Measurements from ENCODE around the gene ULK2.

The ULK2 gene

GRCh38 chr17:19747159-19747719, 120.5 kb downstream of the ULK2 start:
- no peak for DNase-seq (ENCODE audit: low read depth)

GRCh38 chr17:19746517-19746916, 121.2 kb downstream of the ULK2 start:
- DNase-seq (ENCODE audit: low read depth), result no peak

GRCh38 chr17:19744922-19745757, 122.6 kb downstream of the ULK2 start:
- DNase-seq (ENCODE audit: low read depth), result peak; percentile 53

- DNase-seq (ENCODE audit: low read depth), result no peak
These were observed 123.2 kb downstream of the ULK2 start for GRCh38 chr17:19744492-19744891.

GRCh38 chr17:19743101-19744100, 124.3 kb downstream of the ULK2 start:
- no peak for DNase-seq (ENCODE audit: low read depth)

- no peak for DNase-seq (ENCODE audit: low read depth)
These were observed 125.2 kb downstream of the ULK2 start for GRCh38 chr17:19742495-19742894.

- DNase-seq (ENCODE audit: low read depth), result no peak
These were observed 125.8 kb downstream of the ULK2 start for GRCh38 chr17:19741832-19742457.

- no peak for DNase-seq (ENCODE audit: low read depth)
These were observed 126.8 kb downstream of the ULK2 start for GRCh38 chr17:19740933-19741332.

GRCh38 chr17:19739241-19740201, 128.2 kb downstream of the ULK2 start:
- DNase-seq (ENCODE audit: low read depth), result no peak

GRCh38 chr17:19738757-19739156, 129.0 kb downstream of the ULK2 start:
- DNase-seq (ENCODE audit: low read depth), result no peak

GRCh38 chr17:19738073-19738449, 129.7 kb downstream of the ULK2 start:
- DNase-seq (ENCODE audit: low read depth), result no peak

GRCh38 chr17:19737305-19738072, 130.2 kb downstream of the ULK2 start:
- DNase-seq (ENCODE audit: low read depth), result no peak

- DNase-seq (ENCODE audit: low read depth), result no peak
These were observed 131.7 kb downstream of the ULK2 start for GRCh38 chr17:19736071-19736470.

GRCh38 chr17:19733953-19734526, 133.7 kb downstream of the ULK2 start:
- DNase-seq (ENCODE audit: low read depth), result no peak

- DNase-seq (ENCODE audit: low read depth), result no peak
These were observed 136.1 kb downstream of the ULK2 start for GRCh38 chr17:19731626-19732025.

GRCh38 chr17:19730843-19731242, 136.9 kb downstream of the ULK2 start:
- no peak for DNase-seq (ENCODE audit: low read depth)

GRCh38 chr17:19729900-19730299, 137.8 kb downstream of the ULK2 start:
- no peak for DNase-seq (ENCODE audit: low read depth)

- DNase-seq (ENCODE audit: low read depth), result no peak
These were observed 139.6 kb downstream of the ULK2 start for GRCh38 chr17:19728084-19728495.

- no peak for DNase-seq (ENCODE audit: low read depth)
These were observed 140.1 kb downstream of the ULK2 start for GRCh38 chr17:19727501-19728078.
